Measurements from ENCODE around the gene HGF. TPM values are rescaled to one million over a fixed set of nuclear protein-coding genes. Genes with fewer than 3 reads are reported as not detected.

Gene HGF
- total and polyA plus RNA-seq, 10 of the 15 experiments (the other 5 are each of a cell fraction or from before 2014, with no cell fraction given) = 0.10 to 1.7 (median 0.99) TPM

DNA sequence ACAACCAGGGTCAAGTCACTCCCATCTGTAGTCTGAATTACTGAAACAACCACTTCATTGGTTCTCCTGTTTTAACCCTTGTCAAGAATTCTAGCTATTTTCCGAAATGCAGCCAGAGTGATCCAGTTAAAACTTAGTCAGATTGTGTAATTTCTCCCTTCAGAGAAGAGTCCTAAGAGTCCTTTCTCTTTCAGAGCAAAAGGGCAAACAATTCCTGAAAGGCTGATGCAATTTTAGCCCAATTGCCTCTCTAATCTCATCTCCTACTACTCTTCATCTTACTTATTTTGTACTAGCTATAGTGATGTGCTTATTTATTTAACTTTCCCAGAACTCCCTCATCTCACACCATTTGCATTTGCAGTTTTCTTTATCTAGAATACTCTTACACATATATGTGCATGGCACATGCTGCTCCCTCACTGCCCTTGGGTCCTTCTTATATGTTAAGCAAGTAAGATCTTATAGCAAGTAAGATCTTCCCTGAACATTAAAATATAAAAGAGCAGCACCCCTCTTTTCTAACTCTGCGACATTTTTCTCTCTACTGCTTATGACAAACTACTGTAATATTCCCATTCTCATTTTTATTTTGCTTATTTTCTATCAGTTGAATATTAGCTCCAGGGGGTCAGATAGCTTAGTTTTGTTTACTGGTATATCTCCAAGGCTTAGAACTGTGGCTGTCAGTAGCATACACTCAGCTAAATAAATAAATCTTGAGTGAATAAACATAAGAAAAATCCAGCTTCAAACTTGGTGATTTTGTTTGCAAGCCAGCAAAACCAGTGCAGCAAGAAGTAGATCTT is 44.6 kb downstream of the HGF start:
- no peaks in the 10 kb centered on the region for H3K36me3 ChIP-seq (ENCODE audit: control insufficient read depth in 2 of 2, insufficient read depth in 2 of 2, low read length in 1 of 2)
- SMC1A ChIA-PET (ENCODE audit: uncharacterized antibody, unreplicated experiment) = interaction anchor here (0.7 to 1.4 kb wide), 8 partner anchors 9 to 258 kb away, joined by 3 to 5 read pairs (median 3); no protein-coding TSS in a partner anchor
- no peak overlapping the region for H3K4me3 ChIP-seq
- in situ Hi-C loops (cut with MboI) (no loop called here), intact Hi-C loops (cut with micrococcal nuclease; ENCODE audit: unreplicated experiment) (no loop called here)
- RAD21 ChIA-PET (ENCODE audit: unreplicated experiment) = no interaction called here
- H3K9me3 ChIP-seq (replicated peaks; ENCODE audit: control insufficient read depth, insufficient read depth, low read length) = no peaks in the 10 kb centered on the region
- H3K4me2 ChIP-seq (ENCODE audit: control insufficient read depth, insufficient read depth) = no peak overlapping the region
- no peak overlapping the region for H2AFZ ChIP-seq (ENCODE audit: control insufficient read depth, low read depth, low read length)
- no TSS peak for BruUV-seq (replicated peaks)
- H4K20me1 ChIP-seq (ENCODE audit: control insufficient read depth, insufficient read depth) = no peaks in the 10 kb centered on the region
- 65% methylated on average over 2 of the region's 2 CpGs for WGBS (ENCODE audit: insufficient coverage, insufficient replicate concordance, low lambda C conversion rate, missing lambda C conversion rate)
- ATAC-seq (no peak), DNase-seq (ENCODE audit: low read depth, low spot score) (no peak), FAIRE-seq (no peak)
- CTCF ChIA-PET = interaction anchor here (1.0 to 1.2 kb wide), 2 partner anchors 9 to 33 kb away, joined by 3 to 4 read pairs; no protein-coding TSS in a partner anchor
- no peak overlapping the region for H3K9ac ChIP-seq (ENCODE audit: control insufficient read depth, insufficient read depth, low read length)
- H3K27ac ChIP-seq (ENCODE audit: control insufficient read depth, insufficient read depth) = no peak overlapping the region
- H3K4me1 ChIP-seq (ENCODE audit: control insufficient read depth, insufficient read depth, low read length) = no peaks in the 10 kb centered on the region
- POLR2A ChIA-PET = no interaction called here
- no peaks in the 10 kb centered on the region for H3K79me2 ChIP-seq (ENCODE audit: control insufficient read depth, insufficient read depth, low read length)
- H3K27me3 ChIP-seq (replicated peaks in 1 of 2; ENCODE audit: control insufficient read depth in 2 of 2, insufficient read depth in 2 of 2, low read length in 1 of 2) = no peaks in the 10 kb centered on the region
- TF ChIP-seq, protein P1, sequence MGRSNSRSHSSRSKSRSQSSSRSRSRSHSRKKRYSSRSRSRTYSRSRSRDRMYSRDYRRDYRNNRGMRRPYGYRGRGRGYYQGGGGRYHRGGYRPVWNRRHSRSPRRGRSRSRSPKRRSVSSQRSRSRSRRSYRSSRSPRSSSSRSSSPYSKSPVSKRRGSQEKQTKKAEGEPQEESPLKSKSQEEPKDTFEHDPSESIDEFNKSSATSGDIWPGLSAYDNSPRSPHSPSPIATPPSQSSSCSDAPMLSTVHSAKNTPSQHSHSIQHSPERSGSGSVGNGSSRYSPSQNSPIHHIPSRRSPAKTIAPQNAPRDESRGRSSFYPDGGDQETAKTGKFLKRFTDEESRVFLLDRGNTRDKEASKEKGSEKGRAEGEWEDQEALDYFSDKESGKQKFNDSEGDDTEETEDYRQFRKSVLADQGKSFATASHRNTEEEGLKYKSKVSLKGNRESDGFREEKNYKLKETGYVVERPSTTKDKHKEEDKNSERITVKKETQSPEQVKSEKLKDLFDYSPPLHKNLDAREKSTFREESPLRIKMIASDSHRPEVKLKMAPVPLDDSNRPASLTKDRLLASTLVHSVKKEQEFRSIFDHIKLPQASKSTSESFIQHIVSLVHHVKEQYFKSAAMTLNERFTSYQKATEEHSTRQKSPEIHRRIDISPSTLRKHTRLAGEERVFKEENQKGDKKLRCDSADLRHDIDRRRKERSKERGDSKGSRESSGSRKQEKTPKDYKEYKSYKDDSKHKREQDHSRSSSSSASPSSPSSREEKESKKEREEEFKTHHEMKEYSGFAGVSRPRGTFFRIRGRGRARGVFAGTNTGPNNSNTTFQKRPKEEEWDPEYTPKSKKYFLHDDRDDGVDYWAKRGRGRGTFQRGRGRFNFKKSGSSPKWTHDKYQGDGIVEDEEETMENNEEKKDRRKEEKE (IDR thresholded peaks at IDR 0.05) = no peak
- TF ChIP-seq, protein P2, sequence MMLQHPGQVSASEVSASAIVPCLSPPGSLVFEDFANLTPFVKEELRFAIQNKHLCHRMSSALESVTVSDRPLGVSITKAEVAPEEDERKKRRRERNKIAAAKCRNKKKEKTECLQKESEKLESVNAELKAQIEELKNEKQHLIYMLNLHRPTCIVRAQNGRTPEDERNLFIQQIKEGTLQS (IDR thresholded peaks at IDR 0.05; ENCODE audit: borderline replicate concordance, extremely low read depth, low read depth, low read length) = no peak
- TF ChIP-seq NR2C1 (IDR thresholded peaks at IDR 0.05) (no peak), SMAD5 (IDR thresholded peaks at IDR 0.05; ENCODE audit: low read depth) (no peak), CBX5 (IDR thresholded peaks at IDR 0.05; ENCODE audit: low read depth) (no peak), ZNF274 (IDR thresholded peaks at IDR 0.05; ENCODE audit: insufficient read depth, insufficient read length) (no peak), SMARCA5 (IDR thresholded peaks at IDR 0.05) (no peak), LARP7 (IDR thresholded peaks at IDR 0.05) (no peak)
- TF ChIP-seq, protein P3, sequence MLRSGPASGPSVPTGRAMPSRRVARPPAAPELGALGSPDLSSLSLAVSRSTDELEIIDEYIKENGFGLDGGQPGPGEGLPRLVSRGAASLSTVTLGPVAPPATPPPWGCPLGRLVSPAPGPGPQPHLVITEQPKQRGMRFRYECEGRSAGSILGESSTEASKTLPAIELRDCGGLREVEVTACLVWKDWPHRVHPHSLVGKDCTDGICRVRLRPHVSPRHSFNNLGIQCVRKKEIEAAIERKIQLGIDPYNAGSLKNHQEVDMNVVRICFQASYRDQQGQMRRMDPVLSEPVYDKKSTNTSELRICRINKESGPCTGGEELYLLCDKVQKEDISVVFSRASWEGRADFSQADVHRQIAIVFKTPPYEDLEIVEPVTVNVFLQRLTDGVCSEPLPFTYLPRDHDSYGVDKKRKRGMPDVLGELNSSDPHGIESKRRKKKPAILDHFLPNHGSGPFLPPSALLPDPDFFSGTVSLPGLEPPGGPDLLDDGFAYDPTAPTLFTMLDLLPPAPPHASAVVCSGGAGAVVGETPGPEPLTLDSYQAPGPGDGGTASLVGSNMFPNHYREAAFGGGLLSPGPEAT (IDR thresholded peaks at IDR 0.05; ENCODE audit: low read depth) = no peak
- TF ChIP-seq, protein P4, sequence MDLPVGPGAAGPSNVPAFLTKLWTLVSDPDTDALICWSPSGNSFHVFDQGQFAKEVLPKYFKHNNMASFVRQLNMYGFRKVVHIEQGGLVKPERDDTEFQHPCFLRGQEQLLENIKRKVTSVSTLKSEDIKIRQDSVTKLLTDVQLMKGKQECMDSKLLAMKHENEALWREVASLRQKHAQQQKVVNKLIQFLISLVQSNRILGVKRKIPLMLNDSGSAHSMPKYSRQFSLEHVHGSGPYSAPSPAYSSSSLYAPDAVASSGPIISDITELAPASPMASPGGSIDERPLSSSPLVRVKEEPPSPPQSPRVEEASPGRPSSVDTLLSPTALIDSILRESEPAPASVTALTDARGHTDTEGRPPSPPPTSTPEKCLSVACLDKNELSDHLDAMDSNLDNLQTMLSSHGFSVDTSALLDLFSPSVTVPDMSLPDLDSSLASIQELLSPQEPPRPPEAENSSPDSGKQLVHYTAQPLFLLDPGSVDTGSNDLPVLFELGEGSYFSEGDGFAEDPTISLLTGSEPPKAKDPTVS (IDR thresholded peaks at IDR 0.05; ENCODE audit: low read depth, low read length) = no peak
- TF ChIP-seq, protein P5, sequence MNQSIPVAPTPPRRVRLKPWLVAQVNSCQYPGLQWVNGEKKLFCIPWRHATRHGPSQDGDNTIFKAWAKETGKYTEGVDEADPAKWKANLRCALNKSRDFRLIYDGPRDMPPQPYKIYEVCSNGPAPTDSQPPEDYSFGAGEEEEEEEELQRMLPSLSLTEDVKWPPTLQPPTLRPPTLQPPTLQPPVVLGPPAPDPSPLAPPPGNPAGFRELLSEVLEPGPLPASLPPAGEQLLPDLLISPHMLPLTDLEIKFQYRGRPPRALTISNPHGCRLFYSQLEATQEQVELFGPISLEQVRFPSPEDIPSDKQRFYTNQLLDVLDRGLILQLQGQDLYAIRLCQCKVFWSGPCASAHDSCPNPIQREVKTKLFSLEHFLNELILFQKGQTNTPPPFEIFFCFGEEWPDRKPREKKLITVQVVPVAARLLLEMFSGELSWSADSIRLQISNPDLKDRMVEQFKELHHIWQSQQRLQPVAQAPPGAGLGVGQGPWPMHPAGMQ (IDR thresholded peaks at IDR 0.05; ENCODE audit: borderline replicate concordance) = no peak

Measured in GM12878 (cell line).